GF-D8 (cell line): ENCODE results near the gene MEIOC.

Experiments used
- DNase-seq: peaks from one replicate; lab custom pipeline; 2025; lab: John Stamatoyannopoulos, UW

Gene MEIOC

DNA sequence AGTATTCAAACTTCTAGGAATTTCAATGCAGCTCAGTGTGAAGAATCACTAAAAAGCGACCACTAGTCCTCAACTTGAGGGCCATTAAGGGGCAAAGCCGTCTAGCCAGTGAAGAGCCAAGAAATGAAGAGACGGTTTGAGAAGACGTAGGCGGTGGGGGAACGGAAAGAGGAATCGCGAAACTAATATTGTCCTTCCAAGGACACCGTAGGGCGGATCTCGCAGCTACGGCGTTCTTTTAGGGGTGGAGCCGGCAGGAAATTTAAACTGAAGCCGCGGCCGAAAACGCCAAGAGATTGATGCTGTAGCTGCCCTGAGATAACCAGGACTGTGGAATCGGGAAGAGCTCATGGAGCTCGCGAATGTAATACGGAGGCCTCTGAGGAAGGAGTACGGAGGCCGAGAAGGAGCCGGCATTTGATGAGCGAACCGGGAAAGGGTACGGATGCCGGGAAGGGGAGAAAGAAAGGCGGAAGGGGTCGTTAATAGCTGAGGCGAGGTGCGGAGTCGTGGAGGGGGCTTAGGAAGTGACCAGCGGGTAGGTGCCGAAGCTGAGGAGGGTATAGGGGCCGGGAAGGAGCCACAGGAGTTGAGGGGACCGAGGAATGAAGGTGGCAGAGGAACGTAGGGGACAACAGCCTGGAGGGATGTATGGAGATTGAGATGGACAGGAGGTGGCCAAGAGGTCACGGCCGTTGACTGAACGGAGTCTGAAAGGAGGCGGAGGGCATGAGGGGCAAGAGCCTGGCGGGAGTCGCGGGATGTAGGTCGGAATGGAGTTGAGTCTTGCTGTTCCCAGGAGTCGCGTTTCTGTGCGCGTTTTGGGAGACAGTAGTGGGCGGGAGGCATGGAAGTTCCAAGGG, 52.4 kb downstream of the MEIOC start, which contains the start of gene DBF4B:
Gene DBF4B, plus strand, starts transcription at position 265 of the 863 bp plus-strand sequence. Its CDS starts 156 bp downstream, at position 421.
- DNase-seq = peak; percentile 61

DNA sequence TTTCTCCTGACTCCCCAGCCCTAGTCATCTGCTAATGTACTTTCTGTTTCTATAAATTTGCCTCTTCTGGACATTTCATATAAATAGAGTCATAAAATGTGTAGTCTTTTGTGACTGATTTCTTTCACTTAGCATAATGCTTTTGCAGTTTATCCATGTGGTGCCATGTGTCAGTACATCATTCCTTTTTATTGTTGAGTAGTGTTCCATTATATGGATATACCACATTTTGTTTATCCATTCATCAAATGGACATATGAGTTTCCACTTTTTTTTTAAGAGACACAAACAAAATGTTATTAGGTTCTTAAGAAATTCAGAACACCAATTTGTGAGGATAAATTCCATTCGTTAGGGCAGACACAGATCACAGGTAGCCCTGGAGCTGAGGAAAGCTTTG, 63.2 kb downstream of the MEIOC start:
- DNase-seq = no peak

DNA sequence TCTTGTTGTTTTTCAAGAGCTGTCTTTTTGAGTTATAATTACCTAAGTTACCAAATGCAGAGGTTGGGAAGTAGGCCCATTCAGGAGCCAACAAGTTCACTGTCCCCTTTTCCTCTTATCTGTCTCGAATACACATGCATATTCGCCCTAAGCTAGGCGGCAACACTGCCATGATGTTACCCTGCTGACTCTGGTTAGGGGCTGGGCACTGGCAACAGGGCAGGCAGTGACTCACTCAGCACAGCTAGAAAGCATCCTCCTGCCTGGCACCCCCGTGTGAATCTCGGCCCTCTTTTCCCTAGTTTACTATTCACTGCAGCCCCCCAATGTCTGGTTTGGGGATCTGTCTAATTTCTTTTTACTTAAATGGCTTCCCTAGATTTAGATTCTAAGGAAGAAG, 66.0 kb downstream of the MEIOC start:
- DNase-seq = no peak
